D721Med (cell line): ENCODE measurements around the gene SPATA6L.

Experiments
- DNase-seq: peaks from one replicate; pipeline ENCODE4 v3.0.0; 2011; ENCODE audit warnings: low spot score; ENCODE audit not compliant: insufficient read length
- FAIRE-seq: peaks from 2 replicates; lab custom pipeline; 2011; peaks lifted over from hg19 to GRCh38; lab: Jason Lieb, UNC
- TF ChIP-seq, protein P1 (sequence below): IDR thresholded peaks from 2 replicates; pipeline ENCODE4 v1.5.1; 2012; ENCODE audit warnings: mild to moderate bottlenecking, control low read depth; ENCODE audit not compliant: insufficient read depth; ENCODE audit errors: missing control alignments

Gene SPATA6L

DNA sequence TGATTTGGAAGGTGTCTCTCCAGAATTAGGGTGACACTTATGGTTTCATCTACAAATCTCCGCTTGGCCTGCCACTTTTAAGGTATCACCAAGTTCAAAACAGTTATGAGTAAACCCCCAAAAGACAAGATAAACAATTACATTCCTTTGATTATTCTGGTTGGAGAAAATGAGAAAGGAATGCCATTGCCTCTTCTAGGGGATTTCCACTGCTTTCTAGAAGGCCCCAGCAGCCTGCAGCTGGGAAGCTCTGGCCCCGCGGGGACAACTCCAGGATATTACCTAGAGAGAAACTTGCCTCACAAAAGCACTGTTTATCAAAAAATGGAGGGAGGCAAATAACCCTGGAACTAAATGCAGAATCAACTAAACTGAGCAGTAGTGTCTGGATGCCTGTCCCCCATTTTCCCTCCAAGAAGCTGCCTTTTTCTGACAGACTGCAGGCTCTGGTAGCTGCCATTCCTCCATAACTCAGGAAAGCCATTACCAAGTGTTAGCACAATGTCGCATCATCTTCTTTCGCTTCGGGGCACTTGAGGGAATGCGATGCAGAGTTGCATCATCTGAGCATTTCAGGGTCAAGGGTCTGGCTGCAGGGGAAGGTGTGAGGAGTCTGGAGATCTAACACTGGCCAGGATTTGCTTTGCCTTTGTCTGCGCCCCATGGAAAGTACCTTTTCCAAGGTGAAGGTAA is 75.7 kb downstream of the SPATA6L start:
- FAIRE-seq, result no peak
- TF ChIP-seq, protein P1, sequence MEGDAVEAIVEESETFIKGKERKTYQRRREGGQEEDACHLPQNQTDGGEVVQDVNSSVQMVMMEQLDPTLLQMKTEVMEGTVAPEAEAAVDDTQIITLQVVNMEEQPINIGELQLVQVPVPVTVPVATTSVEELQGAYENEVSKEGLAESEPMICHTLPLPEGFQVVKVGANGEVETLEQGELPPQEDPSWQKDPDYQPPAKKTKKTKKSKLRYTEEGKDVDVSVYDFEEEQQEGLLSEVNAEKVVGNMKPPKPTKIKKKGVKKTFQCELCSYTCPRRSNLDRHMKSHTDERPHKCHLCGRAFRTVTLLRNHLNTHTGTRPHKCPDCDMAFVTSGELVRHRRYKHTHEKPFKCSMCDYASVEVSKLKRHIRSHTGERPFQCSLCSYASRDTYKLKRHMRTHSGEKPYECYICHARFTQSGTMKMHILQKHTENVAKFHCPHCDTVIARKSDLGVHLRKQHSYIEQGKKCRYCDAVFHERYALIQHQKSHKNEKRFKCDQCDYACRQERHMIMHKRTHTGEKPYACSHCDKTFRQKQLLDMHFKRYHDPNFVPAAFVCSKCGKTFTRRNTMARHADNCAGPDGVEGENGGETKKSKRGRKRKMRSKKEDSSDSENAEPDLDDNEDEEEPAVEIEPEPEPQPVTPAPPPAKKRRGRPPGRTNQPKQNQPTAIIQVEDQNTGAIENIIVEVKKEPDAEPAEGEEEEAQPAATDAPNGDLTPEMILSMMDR, result no peak
- DNase-seq, result no peak

DNA sequence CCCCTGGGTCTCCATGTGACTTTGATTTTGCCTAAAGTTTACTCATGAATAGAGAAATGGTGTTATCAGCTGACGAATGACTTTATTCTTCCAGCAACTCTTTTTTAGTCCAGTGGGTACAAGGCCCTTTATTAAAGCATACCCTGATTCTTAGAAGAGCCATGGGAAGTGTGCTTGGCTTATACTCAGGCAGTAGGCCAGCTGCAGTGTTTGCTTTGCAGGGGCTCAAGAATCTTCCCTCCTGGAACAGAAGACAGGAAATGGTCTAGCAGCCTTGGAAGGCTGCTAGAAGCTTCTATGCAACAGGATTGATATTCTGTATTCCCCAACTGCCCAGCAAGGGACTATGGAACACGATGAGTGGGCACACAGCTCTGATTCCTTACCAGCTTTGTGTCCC is 77.6 kb downstream of the SPATA6L start:
- TF ChIP-seq, protein P1, result no peak
- no peak for FAIRE-seq
- DNase-seq, result no peak

GRCh38 chr9:4585135-4585534 is 81.1 kb downstream of the SPATA6L start:
- TF ChIP-seq, protein P1, result no peak
- DNase-seq, result no peak
- no peak for FAIRE-seq

- FAIRE-seq (no peak), DNase-seq (no peak)
- TF ChIP-seq, protein P1, result no peak
These were observed 81.6 kb downstream of the SPATA6L start for GRCh38 chr9:4584636-4585035.

- FAIRE-seq (no peak), DNase-seq (no peak)
- TF ChIP-seq, protein P1, result no peak
These were observed 83.3 kb downstream of the SPATA6L start for GRCh38 chr9:4583001-4583400.

- FAIRE-seq, result no peak
- DNase-seq, result no peak
- TF ChIP-seq, protein P1, result no peak
These were observed 84.3 kb downstream of the SPATA6L start for GRCh38 chr9:4581861-4582565.
